ENCODE data around the gene ARHGAP26. TPM values are rescaled to one million over a fixed set of nuclear protein-coding genes. Genes with fewer than 3 reads are reported as not detected.

The ARHGAP26 gene
- total RNA-seq, 1 donor = 7.6 TPM

DNA sequence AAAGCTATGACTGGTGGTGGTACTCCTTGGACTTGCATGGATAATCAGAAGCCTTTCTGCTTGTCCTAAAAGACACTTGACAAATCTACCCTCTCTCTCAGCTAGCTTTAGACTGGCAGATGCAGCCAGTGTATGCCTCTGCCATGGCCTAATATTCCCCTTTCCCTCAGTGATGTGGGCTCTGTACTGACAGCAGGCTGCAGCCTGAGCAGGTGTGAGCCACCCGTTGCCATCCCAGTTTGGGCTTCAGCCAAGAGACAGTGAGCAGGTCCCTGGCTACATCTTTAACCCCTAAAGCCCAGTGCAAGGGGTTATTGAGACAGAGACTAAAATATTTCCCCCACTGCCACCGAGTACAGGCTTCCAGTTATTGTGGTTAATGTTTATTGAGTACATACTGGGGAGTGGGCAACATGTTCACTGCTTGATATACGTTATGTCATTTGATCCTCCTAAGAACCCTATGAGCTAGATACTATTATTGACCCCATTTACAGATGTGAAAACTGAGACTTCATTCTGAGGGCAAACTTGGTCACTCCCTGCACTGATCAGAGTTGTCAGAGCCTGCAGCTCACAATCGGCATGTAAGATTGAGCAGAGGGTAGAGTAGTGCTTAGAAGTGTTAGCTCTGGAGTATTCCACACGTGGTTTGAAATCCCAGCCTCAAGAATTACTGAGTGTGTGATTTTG lies 254.2 kb downstream of the ARHGAP26 start:
- Histone ChIP-seq H3K27ac (ENCODE audit: low read depth, low read length) (no peak overlapping the region), H3K4me1 (ENCODE audit: insufficient read depth, low read length) (peaks cover 6% of the 10 kb centered on the region), H3K9me3 (ENCODE audit: low read depth, low read length) (no peaks in the 10 kb centered on the region), H3K4me3 (ENCODE audit: insufficient read depth, low read length) (no peak overlapping the region), H3K27me3 (ENCODE audit: insufficient read depth, low read length) (no peaks in the 10 kb centered on the region), H3K79me2 (ENCODE audit: insufficient read depth, low read length) (no peaks in the 10 kb centered on the region), H3K4me2 (ENCODE audit: insufficient read depth, low read length) (no peak overlapping the region), H4K20me1 (ENCODE audit: insufficient read depth, low read length) (no peaks in the 10 kb centered on the region), H3K36me3 (ENCODE audit: insufficient read depth, low read length) (no peaks in the 10 kb centered on the region), H2AFZ (ENCODE audit: low read length) (no peak overlapping the region)
- TF ChIP-seq, protein P1, sequence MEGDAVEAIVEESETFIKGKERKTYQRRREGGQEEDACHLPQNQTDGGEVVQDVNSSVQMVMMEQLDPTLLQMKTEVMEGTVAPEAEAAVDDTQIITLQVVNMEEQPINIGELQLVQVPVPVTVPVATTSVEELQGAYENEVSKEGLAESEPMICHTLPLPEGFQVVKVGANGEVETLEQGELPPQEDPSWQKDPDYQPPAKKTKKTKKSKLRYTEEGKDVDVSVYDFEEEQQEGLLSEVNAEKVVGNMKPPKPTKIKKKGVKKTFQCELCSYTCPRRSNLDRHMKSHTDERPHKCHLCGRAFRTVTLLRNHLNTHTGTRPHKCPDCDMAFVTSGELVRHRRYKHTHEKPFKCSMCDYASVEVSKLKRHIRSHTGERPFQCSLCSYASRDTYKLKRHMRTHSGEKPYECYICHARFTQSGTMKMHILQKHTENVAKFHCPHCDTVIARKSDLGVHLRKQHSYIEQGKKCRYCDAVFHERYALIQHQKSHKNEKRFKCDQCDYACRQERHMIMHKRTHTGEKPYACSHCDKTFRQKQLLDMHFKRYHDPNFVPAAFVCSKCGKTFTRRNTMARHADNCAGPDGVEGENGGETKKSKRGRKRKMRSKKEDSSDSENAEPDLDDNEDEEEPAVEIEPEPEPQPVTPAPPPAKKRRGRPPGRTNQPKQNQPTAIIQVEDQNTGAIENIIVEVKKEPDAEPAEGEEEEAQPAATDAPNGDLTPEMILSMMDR (IDR thresholded peaks at IDR 0.05; ENCODE audit: extremely low read depth, low read depth, low read length) = no peak
- no peak for DNase-seq (ENCODE audit: insufficient read length, low spot score, missing footprints)

DNA sequence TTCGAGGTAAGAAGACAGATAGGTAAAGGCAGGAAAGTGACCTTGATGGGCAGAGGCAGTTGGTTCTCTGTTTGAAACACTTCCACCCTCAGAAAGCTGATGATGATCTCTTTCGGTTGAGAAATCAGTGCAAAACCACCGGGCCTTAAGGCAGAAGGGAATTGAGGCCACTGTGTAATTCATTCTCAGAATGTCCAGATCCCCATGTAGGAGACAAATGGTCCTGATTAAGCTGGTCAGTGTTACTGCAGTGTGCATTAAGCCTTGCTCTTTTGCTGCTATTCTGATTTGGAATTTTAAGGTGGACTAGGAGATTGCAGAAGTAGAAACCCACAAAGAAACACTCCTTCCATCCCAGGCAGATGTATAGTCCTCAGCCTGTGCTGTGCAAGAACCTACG lies 255.2 kb downstream of the ARHGAP26 start:
- no peaks in the 10 kb centered on the region for H4K20me1 ChIP-seq (ENCODE audit: insufficient read depth, low read length)
- H3K4me3 ChIP-seq (ENCODE audit: insufficient read depth, low read length) = no peak overlapping the region
- TF ChIP-seq, protein P1 (IDR thresholded peaks at IDR 0.05; ENCODE audit: extremely low read depth, low read depth, low read length) = no peak
- H3K36me3 ChIP-seq (ENCODE audit: insufficient read depth, low read length) = no peaks in the 10 kb centered on the region
- no peak for DNase-seq (ENCODE audit: insufficient read length, low spot score, missing footprints)
- H3K4me1 ChIP-seq (ENCODE audit: insufficient read depth, low read length) = peaks cover 6% of the 10 kb centered on the region
- H3K4me2 ChIP-seq (ENCODE audit: insufficient read depth, low read length) = no peak overlapping the region
- no peaks in the 10 kb centered on the region for H3K79me2 ChIP-seq (ENCODE audit: insufficient read depth, low read length)
- peak overlapping the region; percentile 43 for H2AFZ ChIP-seq (ENCODE audit: low read length)
- no peak overlapping the region for H3K27ac ChIP-seq (ENCODE audit: low read depth, low read length)
- H3K27me3 ChIP-seq (ENCODE audit: insufficient read depth, low read length) = no peaks in the 10 kb centered on the region
- H3K9me3 ChIP-seq (ENCODE audit: low read depth, low read length) = no peaks in the 10 kb centered on the region

- H4K20me1 ChIP-seq (ENCODE audit: insufficient read depth, low read length) = no peaks in the 10 kb centered on the region
- H3K27ac ChIP-seq (ENCODE audit: low read depth, low read length) = no peak overlapping the region
- no peaks in the 10 kb centered on the region for H3K27me3 ChIP-seq (ENCODE audit: insufficient read depth, low read length)
- no peak overlapping the region for H3K4me2 ChIP-seq (ENCODE audit: insufficient read depth, low read length)
- H3K36me3 ChIP-seq (ENCODE audit: insufficient read depth, low read length) = no peaks in the 10 kb centered on the region
- DNase-seq (ENCODE audit: insufficient read length, low spot score, missing footprints) = no peak
- no peak overlapping the region for H2AFZ ChIP-seq (ENCODE audit: low read length)
- no peaks in the 10 kb centered on the region for H3K79me2 ChIP-seq (ENCODE audit: insufficient read depth, low read length)
- H3K4me1 ChIP-seq (ENCODE audit: insufficient read depth, low read length) = peaks cover 6% of the 10 kb centered on the region
- no peaks in the 10 kb centered on the region for H3K9me3 ChIP-seq (ENCODE audit: low read depth, low read length)
- H3K4me3 ChIP-seq (ENCODE audit: insufficient read depth, low read length) = no peak overlapping the region
- TF ChIP-seq, protein P1 (IDR thresholded peaks at IDR 0.05; ENCODE audit: extremely low read depth, low read depth, low read length) = no peak
These were observed 255.8 kb downstream of the ARHGAP26 start for GRCh38 chr5:143025971-143026370.

DNA sequence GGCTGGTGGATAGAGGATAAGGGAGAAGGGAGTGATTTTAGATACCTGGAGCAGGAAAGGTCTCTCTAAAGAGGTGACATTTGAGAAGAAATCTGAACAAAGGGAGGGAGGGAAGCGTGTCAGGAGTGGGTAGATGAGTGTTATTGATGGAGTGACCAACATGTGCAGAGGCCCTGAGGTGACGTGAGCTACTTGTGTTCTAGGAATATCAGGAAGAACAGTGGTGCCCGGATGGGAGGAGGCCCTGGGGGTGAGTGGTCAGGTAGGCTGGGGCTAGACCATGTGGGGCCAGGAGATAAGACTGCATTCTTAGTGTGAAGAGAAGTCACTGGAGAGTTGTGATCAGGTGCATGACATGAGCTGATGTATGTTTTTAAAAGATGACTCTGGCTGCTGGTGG lies 256.2 kb downstream of the ARHGAP26 start:
- TF ChIP-seq, protein P1 (IDR thresholded peaks at IDR 0.05; ENCODE audit: extremely low read depth, low read depth, low read length) = no peak
- Histone ChIP-seq H3K79me2 (ENCODE audit: insufficient read depth, low read length) (no peaks in the 10 kb centered on the region), H4K20me1 (ENCODE audit: insufficient read depth, low read length) (no peaks in the 10 kb centered on the region), H2AFZ (ENCODE audit: low read length) (no peak overlapping the region), H3K4me1 (ENCODE audit: insufficient read depth, low read length) (peaks cover 6% of the 10 kb centered on the region), H3K27ac (ENCODE audit: low read depth, low read length) (no peak overlapping the region), H3K4me3 (ENCODE audit: insufficient read depth, low read length) (no peak overlapping the region), H3K36me3 (ENCODE audit: insufficient read depth, low read length) (no peaks in the 10 kb centered on the region), H3K27me3 (ENCODE audit: insufficient read depth, low read length) (no peaks in the 10 kb centered on the region), H3K9me3 (ENCODE audit: low read depth, low read length) (no peaks in the 10 kb centered on the region), H3K4me2 (ENCODE audit: insufficient read depth, low read length) (no peak overlapping the region)
- DNase-seq (ENCODE audit: insufficient read length, low spot score, missing footprints) = no peak
